BJ (cell line): Measurements from ENCODE around the gene MEX3B. TPM values are rescaled to one million over a fixed set of nuclear protein-coding genes. Genes with fewer than 3 reads are reported as not detected.

Experiments used
- CTCF ChIA-PET: fragments of 350-600 bp; formaldehyde crosslinking; extraction: SDS; loops from one replicate; lab custom pipeline; 2021; ENCODE audit warnings: antibody characterized with exemption, inconsistent platforms; lab: Yijun Ruan, JAX
- POLR2A ChIA-PET: fragments of 300-600 bp; sonication (Branson Sonifier 250); formaldehyde crosslinking; extraction: SDS; loops from one replicate; lab custom pipeline; 2021; ENCODE audit warnings: antibody characterized with exemption; lab: Charles Lee
- DNase-seq: peaks from one replicate; pipeline ENCODE4 v3.0.0-alpha.2; 2011; ENCODE audit warnings: low read depth
- H3K27me3 ChIP-seq: 2 replicates; pipeline ENCODE4 v1.6.0; 2011; ENCODE audit warnings: low read length; ENCODE audit not compliant: control insufficient read depth, insufficient read depth
- H3K36me3 ChIP-seq: 2 replicates; pipeline ENCODE4 v1.5.1; 2011; ENCODE audit warnings: low read length; ENCODE audit not compliant: control insufficient read depth, insufficient read depth
- H3K4me3 ChIP-seq: 2 replicates; pipeline ENCODE4 v1.5.1; 2011; ENCODE audit warnings: low read depth, mild to moderate bottlenecking, control low read depth, low read length
- CTCF ChIP-seq: IDR thresholded peaks from 2 replicates; pipeline ENCODE4 v1.5.1; 2011; ENCODE audit warnings: low read depth, mild to moderate bottlenecking, control low read depth, inconsistent platforms, low read length, moderate library complexity; ENCODE audit not compliant: insufficient read depth
- polyA plus RNA-seq: library from polyadenylated mRNA; depleted of rRNA; stranded (reverse); fragments of >200 nt; gene quantifications from 2 replicates; pipeline ENCODE4 v1.2.3, GENCODE V29; 2011

MEX3B gene
- polyA plus RNA-seq, 1 experiment: 4.9 TPM

GRCh38 chr15:82072926-82073537, 27.2 kb upstream of the MEX3B start:
- DNase-seq: no peak
- CTCF ChIA-PET: no interaction called here
- POLR2A ChIA-PET: no interaction called here

GRCh38 chr15:82066455-82066854, 20.6 kb upstream of the MEX3B start:
- DNase-seq: no peak
- peaks cover 7% of the 10 kb centered on the region for H3K27me3 ChIP-seq
- CTCF ChIA-PET: interaction anchor here (1.2 to 1.3 kb wide), 2 partner anchors 20 to 585 kb away, joined by 4 to 5 read pairs; no protein-coding TSS in a partner anchor

More at GRCh38 chr15:82072926-82073537, 27.2 kb upstream of the MEX3B start:
- no peak for TF ChIP-seq CTCF
- H3K36me3 ChIP-seq: no peaks in the 10 kb centered on the region
- no peak overlapping the region for H3K4me3 ChIP-seq
- peaks cover 6% of the 10 kb centered on the region for H3K27me3 ChIP-seq

GRCh38 chr15:82064824-82065223, 19.0 kb upstream of the MEX3B start:
- Histone ChIP-seq H3K4me3 (no peak overlapping the region), H3K27me3 (peaks cover 10% of the 10 kb centered on the region), H3K36me3 (no peaks in the 10 kb centered on the region)
- POLR2A ChIA-PET: no interaction called here
- DNase-seq: no peak
- CTCF ChIA-PET: interaction anchor here (1.3 kb wide), 1 partner anchor 584 kb away, joined by 4 read pairs; no protein-coding TSS in a partner anchor
- TF ChIP-seq CTCF: no peak

More at GRCh38 chr15:82066455-82066854, 20.6 kb upstream of the MEX3B start:
- TF ChIP-seq CTCF: no peak
- Histone ChIP-seq H3K4me3 (no peak overlapping the region), H3K36me3 (no peaks in the 10 kb centered on the region)
- POLR2A ChIA-PET: no interaction called here

- DNase-seq: no peak
- POLR2A ChIA-PET: no interaction called here
- Histone ChIP-seq H3K36me3 (no peaks in the 10 kb centered on the region), H3K27me3 (peaks cover 15% of the 10 kb centered on the region), H3K4me3 (no peak overlapping the region)
- CTCF ChIA-PET: interaction anchor here (1.0 to 1.6 kb wide), 3 partner anchors 30 to 78 kb away, joined by 3 read pairs; no protein-coding TSS in a partner anchor
- no peak for TF ChIP-seq CTCF
Observed at GRCh38 chr15:82062479-82063454, 16.9 kb upstream of the MEX3B start.

- DNase-seq: no peak
- Histone ChIP-seq H3K36me3 (no peaks in the 10 kb centered on the region), H3K4me3 (no peak overlapping the region), H3K27me3 (peaks cover 23% of the 10 kb centered on the region)
- CTCF ChIA-PET: no interaction called here
- POLR2A ChIA-PET: no interaction called here
- no peak for TF ChIP-seq CTCF
Observed at GRCh38 chr15:82060817-82061216, 15.0 kb upstream of the MEX3B start.
